ENCODE results near the gene CNTNAP3. TPM values are rescaled to one million over a fixed set of nuclear protein-coding genes. Genes with fewer than 3 reads are reported as not detected.
"Not testable (repeated sequence)": the region's sequence is repeated elsewhere in the genome, so short reads cannot be mapped to it uniquely, and the experiment has no call there.

CNTNAP3 gene
- total RNA-seq (not detected), total RNA-seq (0 to 0.12 reads per million in 2 donors)

DNA sequence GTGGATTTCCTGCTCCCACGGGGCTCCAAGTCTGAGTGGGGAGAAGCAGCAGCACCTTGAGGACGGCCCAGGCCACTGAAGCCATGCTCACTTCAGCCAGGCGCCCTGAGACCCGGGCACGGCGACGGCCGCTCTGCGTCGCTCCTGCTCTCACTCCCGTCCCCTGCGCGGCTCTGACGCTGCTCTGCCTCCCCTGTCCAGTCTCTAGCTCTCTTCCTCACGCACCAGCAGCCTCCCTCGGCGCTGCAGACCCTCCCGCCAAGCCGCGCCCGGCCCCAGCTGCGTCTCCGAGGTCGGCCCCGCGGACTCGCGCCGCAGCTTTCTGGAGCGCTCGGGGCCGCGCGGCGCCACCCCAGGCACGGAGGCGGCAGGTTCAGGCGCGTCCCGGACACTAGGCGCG is at the start of gene CNTNAP3:
TSS of gene CNTNAP3 (minus strand) at position 188 of the 400 bp plus-strand sequence. CDS start at position 85, 103 bp downstream.
- not testable (repeated sequence) for H3K4me1 Mint-ChIP-seq

DNA sequence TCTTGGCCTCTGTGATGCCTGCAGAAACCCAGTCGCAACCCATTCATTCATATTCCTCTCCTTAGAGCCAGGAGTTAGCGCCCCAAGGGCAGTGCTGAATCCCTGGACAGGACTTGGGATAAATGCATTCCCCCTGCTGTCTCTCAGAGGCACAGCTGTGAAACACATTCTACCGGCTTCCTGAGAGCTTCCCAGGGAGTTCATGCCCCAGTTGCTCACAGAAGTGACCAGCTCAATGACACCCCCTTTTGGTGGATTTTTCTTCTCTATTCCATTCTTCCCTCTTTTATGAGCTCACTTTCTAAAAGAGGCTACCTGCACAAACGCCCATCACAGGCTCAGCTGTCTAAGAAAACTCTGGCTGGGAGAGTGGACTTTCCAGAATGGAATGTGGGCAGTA is 8.0 kb downstream of the CNTNAP3 start:
- not testable (repeated sequence) for DNase-seq; H3K27ac Mint-ChIP-seq; H3K4me3 Mint-ChIP-seq; H3K36me3 Mint-ChIP-seq (ENCODE audit: low read depth); H3K9me3 ChIP-seq (ENCODE audit: control insufficient read depth, low read length, poor library complexity, severe bottlenecking); ATAC-seq; H3K27me3 Mint-ChIP-seq; H3K4me1 Mint-ChIP-seq

More for the DNA sequence above, at the start of gene CNTNAP3:
- H3K27ac Mint-ChIP-seq; ATAC-seq; DNase-seq; H3K9me3 ChIP-seq (ENCODE audit: control insufficient read depth, low read length, poor library complexity, severe bottlenecking); H3K36me3 Mint-ChIP-seq (ENCODE audit: low read depth); H3K27me3 Mint-ChIP-seq; H3K4me3 Mint-ChIP-seq: not testable (repeated sequence)

DNA sequence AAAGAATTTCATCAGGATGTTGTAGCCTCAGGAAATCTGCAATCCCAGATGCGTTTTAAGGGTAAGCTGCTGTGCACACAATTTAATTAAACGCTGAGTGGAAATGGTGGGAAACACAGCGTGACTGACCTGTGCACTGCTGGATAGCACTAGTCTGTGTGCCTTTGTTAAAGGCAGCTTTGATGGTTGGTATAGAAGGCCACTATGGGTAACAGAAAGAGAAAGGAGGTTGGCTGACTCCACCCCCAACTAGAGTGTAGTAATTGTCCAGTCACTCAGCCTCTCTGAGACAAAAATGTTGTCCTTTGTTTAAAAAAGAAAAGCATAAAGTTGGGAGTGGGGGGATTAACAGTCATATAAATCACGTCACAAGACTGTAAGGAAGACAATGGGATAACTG is 45.5 kb downstream of the CNTNAP3 start:
- not testable (repeated sequence) for H3K27ac Mint-ChIP-seq; H3K9me3 ChIP-seq (ENCODE audit: control insufficient read depth, low read length, poor library complexity, severe bottlenecking); H3K4me1 Mint-ChIP-seq; ATAC-seq; H3K36me3 Mint-ChIP-seq (ENCODE audit: low read depth); DNase-seq; H3K27me3 Mint-ChIP-seq; H3K4me3 Mint-ChIP-seq

DNA sequence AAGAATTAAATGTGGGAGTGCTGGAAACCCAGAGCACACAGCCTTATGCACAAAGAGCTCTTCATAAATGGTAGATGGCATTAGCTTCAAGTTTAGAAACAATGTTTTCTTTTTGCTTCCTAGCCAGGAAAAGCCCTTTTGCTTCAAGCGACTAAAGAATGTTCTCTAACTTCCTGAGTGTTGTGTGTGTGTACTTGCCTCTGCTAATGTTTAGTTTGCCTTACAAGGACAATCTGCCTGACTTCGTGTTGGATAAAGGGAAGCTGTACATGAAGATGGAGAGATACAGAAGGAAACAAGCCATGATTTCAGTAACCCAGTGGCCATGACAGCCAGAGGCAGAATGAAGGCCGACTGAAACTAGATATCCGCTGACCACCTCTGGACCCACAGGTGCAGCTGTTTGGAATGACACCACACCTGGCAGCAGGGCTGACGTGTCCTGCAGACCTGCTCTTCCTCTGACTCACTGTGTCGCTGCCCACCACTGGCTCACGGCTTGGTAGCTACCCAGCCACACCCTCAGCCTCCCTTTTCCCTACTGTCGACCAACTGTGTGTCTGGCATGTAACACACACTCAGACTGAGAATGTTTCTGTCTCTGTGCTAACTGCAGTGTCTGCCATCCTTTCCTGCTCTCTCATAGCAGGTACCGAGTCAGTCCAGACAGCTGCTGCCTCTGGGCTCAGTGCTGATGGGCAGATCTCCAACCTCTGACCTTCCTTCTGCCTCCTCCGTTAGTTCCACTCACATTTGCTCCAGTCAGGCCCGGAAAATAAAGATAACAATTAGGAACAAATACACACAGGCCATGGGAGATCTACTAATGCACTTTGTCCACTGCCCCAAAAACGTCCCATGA is 55.6 kb downstream of the CNTNAP3 start:
- not testable (repeated sequence) for H3K4me3 Mint-ChIP-seq; H3K36me3 Mint-ChIP-seq (ENCODE audit: low read depth); H3K9me3 ChIP-seq (ENCODE audit: control insufficient read depth, low read length, poor library complexity, severe bottlenecking); H3K27ac Mint-ChIP-seq; H3K27me3 Mint-ChIP-seq; H3K4me1 Mint-ChIP-seq; DNase-seq; ATAC-seq

DNA sequence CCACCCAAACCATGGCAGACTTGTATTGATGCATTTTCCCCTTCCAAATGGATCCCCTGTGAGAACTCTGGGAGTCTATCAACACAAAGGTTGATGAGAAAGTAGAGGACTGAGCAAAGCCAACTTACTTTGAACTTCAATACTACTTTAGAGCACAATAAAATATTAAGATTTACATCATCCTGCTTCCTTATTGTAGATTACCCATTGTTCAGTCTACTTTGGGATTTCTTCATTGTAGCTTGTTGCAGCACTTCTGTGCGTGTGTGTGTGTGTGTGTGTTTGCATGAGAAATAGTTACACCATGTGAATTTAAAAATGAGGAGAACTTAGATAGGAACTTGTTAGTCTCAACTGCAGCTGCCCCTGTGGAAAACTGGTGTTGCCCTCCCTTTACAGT is 72.0 kb downstream of the CNTNAP3 start:
- H3K27me3 Mint-ChIP-seq; H3K4me3 Mint-ChIP-seq; H3K27ac Mint-ChIP-seq; DNase-seq; H3K4me1 Mint-ChIP-seq; H3K9me3 ChIP-seq (ENCODE audit: control insufficient read depth, low read length, poor library complexity, severe bottlenecking); ATAC-seq; H3K36me3 Mint-ChIP-seq (ENCODE audit: low read depth): not testable (repeated sequence)

DNA sequence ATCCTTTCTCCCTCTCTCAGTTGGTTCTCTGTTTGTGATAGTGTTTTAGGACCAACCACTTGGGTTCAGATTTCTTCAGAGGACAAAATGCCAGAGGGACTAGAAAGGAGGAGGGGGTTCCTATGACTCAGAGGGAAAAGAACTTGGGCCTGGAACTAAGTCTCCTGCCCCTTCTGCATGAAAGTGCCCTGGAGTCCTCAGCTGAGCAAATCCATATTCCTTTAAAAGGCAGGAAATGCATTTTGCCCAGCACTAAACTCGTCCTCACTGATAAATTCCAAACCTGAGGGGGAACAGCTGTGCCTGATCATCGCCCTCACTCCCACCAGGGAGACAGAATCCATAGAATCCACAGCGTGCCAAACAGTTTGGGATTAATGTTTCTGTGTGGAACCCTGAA is 78.2 kb downstream of the CNTNAP3 start:
- H3K36me3 Mint-ChIP-seq (ENCODE audit: low read depth); H3K4me1 Mint-ChIP-seq; ATAC-seq; DNase-seq; H3K4me3 Mint-ChIP-seq; H3K9me3 ChIP-seq (ENCODE audit: control insufficient read depth, low read length, poor library complexity, severe bottlenecking); H3K27ac Mint-ChIP-seq; H3K27me3 Mint-ChIP-seq: not testable (repeated sequence)

DNA sequence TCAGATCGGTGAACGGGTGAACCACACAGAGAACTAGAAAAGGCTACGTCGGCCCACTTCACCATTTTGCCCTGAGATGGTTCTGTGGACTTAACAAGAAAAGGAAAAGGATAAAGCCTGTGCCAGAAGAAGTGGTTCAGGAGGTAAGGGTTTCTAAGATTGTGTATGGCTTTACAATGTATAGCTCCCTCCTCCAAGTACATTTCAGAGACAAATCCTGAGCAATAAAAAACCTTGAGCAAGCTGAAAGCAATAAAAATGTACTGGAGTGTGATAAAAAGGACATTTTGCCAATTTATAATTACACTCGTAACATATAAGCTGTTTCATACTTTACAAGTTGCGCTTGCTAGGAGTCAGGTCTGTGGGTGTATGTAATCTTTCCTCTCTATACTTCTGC is 81.3 kb downstream of the CNTNAP3 start:
- not testable (repeated sequence) for H3K36me3 Mint-ChIP-seq (ENCODE audit: low read depth); H3K9me3 ChIP-seq (ENCODE audit: control insufficient read depth, low read length, poor library complexity, severe bottlenecking); H3K27me3 Mint-ChIP-seq; H3K4me1 Mint-ChIP-seq; DNase-seq; ATAC-seq; H3K4me3 Mint-ChIP-seq; H3K27ac Mint-ChIP-seq

DNA sequence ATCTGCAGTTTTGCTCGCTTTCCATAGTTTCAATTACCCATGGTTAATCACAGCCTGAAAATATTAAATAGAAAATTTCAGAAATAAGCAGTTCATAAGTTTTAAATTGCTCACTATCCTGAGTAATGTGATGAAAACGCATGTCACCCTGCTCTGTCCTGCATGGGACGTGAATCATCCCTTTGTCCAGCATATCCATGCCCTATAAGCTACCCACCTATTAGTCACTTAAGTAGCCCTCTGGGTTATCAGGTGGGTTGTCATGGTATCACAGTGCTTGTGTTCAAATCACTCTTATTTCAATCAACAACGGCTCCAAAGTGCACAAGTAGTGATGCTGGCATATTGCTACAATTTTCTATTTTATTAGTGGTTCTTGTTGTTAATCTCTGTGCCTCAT is 82.1 kb downstream of the CNTNAP3 start:
- not testable (repeated sequence) for H3K4me1 Mint-ChIP-seq; H3K9me3 ChIP-seq (ENCODE audit: control insufficient read depth, low read length, poor library complexity, severe bottlenecking); H3K27ac Mint-ChIP-seq; H3K36me3 Mint-ChIP-seq (ENCODE audit: low read depth); ATAC-seq; H3K4me3 Mint-ChIP-seq; H3K27me3 Mint-ChIP-seq; DNase-seq

DNA sequence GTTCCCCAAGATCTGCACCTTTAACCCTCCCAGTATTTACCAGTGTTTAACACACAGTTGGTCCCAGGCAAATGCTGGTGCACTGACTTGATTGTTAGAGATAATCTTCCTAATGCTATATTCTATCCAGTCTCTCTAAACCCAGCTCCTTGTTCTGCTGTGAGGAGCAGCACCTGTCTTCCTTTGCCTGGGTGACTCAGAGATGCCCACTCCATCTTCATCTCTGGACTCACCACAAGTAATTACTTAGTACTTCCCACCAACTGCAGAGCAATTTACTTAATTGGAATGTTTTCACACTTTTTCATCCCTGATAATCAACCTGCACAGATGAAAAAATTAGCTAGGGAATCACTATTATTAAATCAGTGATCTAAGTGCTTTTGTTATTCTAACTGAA is 87.6 kb downstream of the CNTNAP3 start:
- not testable (repeated sequence) for H3K4me1 Mint-ChIP-seq; DNase-seq; H3K36me3 Mint-ChIP-seq (ENCODE audit: low read depth); H3K4me3 Mint-ChIP-seq; H3K27ac Mint-ChIP-seq; H3K27me3 Mint-ChIP-seq; ATAC-seq; H3K9me3 ChIP-seq (ENCODE audit: control insufficient read depth, low read length, poor library complexity, severe bottlenecking)

DNA sequence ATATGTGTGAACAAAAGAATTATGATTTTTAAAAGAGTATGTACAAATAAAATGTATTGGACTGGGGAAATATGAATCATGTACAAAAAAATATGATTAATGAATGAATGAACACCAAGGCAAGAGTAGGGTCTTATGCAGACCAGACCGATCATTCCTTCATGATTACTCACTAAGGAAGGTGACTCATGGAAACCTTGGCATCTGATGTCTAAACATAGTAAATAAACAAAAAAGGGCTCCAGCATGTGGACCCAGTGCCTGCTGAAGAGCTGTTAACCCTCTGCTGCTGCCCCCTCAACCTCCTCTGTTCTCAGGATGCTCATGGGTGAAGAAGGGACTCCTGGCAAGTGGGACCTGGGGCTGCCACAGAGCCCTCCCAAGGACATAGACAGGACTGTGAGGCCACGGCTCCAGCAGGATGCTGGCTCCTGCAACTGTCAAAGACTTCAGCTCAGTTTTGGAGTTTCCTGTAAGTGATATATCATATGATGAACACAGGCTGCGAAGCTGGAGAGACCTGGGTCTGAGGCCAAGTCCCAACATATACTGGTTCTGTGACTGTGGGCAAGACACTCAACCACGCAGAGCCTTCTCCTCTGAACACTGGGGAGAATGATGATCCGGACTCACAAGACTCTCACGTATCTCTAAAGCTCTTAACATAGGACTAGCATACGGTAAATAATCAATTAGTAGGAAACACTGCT is 89.8 kb downstream of the CNTNAP3 start:
- not testable (repeated sequence) for ATAC-seq; DNase-seq; H3K9me3 ChIP-seq (ENCODE audit: control insufficient read depth, low read length, poor library complexity, severe bottlenecking); H3K27ac Mint-ChIP-seq; H3K4me3 Mint-ChIP-seq; H3K36me3 Mint-ChIP-seq (ENCODE audit: low read depth); H3K27me3 Mint-ChIP-seq; H3K4me1 Mint-ChIP-seq

DNA sequence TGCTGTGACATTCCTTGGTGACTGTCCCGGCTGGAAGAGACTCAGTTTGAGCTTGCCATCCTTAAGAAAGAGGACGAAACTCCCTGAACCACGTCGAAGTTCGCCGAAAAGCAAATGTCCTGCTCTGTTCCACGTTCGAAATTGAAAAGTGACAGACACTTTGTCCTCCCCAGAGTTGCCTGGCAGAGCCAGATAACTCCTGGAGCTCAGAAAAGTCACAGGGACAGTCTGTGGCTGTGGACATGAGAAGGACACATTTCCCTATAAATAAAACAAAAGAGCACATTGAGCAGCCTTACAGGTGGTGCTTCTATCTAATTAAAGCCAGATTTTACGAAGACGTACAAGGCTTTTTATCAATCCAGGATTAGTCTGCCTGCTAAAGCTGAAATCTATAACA is 116.6 kb downstream of the CNTNAP3 start:
- not testable (repeated sequence) for H3K4me1 Mint-ChIP-seq; H3K27me3 Mint-ChIP-seq; H3K4me3 Mint-ChIP-seq; H3K36me3 Mint-ChIP-seq (ENCODE audit: low read depth); ATAC-seq; H3K9me3 ChIP-seq (ENCODE audit: control insufficient read depth, low read length, poor library complexity, severe bottlenecking); DNase-seq; H3K27ac Mint-ChIP-seq

DNA sequence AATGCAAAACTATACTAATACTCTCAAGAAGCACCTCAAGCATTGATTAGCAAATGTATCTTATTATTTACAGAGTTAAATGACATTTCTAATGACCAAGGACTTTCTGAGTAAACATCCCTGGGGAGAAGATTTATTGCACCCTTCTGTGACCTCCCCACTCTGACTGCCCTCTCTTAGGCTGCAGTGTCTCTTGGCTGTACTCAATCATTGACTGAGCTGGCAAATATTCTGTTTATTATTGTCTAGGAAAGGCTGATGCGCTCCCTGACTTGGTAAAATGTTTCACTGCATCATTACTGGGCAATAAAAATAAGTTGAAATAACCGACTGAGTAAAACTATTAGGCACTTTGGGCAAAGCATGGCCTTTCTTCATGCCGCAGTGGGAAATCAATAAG is 130.3 kb downstream of the CNTNAP3 start:
- not testable (repeated sequence) for H3K4me3 Mint-ChIP-seq; DNase-seq; H3K27ac Mint-ChIP-seq; H3K27me3 Mint-ChIP-seq; ATAC-seq; H3K36me3 Mint-ChIP-seq (ENCODE audit: low read depth); H3K9me3 ChIP-seq (ENCODE audit: control insufficient read depth, low read length, poor library complexity, severe bottlenecking); H3K4me1 Mint-ChIP-seq

DNA sequence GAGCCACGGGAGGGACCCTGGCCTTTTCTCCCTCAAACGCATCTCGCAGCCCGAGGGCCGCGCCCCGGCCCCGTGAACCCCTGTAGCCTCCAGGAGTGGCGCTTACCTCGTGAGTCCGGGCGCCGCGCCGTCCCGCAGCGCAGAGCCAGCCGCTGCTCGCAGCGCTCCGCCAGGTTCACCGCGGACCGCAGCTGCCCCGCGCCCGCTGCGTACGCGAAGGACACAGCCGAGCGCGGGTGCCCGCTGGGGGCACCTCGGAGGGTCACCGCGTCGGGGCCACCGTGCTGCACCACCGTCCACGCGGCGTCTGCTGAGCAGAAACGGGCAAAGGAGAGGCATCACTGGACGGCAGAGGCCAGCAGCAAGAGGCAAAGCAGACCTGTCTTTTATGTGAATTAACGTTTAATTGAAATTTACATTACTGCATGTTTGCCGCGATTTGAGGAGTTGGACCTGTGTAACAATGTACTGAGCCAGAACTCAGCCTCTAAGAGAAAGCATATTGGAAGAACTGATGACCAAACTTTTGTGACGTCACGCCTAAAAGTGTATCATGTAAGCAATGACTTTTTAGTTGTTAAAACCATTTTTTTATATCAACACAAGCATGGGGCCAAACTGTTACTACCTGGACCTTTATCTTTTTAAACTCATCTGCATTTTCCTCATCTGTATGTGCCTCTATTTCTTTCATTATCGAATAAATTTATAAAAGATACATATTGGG is 155.0 kb downstream of the CNTNAP3 start:
- not testable (repeated sequence) for H3K36me3 Mint-ChIP-seq (ENCODE audit: low read depth); H3K27me3 Mint-ChIP-seq; DNase-seq; ATAC-seq; H3K4me1 Mint-ChIP-seq; H3K4me3 Mint-ChIP-seq; H3K9me3 ChIP-seq (ENCODE audit: control insufficient read depth, low read length, poor library complexity, severe bottlenecking); H3K27ac Mint-ChIP-seq
